HepG2 (cell line): Measurements from ENCODE around the gene COPZ2. TPM values are rescaled to one million over a fixed set of nuclear protein-coding genes. Genes with fewer than 3 reads are reported as not detected.

ENCODE experiments used
- ARID5B ChIP-seq: IDR thresholded peaks from 2 replicates; pipeline ENCODE4 v1.4.0; 2020; ENCODE audit warnings: mild to moderate bottlenecking, missing genetic modification reagents
- GABPB1 ChIP-seq: IDR thresholded peaks from 2 replicates; pipeline ENCODE4 v1.6.1; 2016; ENCODE audit warnings: mild to moderate bottlenecking, missing genetic modification reagents, moderate library complexity, missing compliant biosample characterization
- MEF2D ChIP-seq: sonication (generic); formaldehyde crosslinking; IDR thresholded peaks from 2 replicates; pipeline ENCODE4 v1.5.1; 2020; ENCODE audit warnings: mild to moderate bottlenecking, missing genetic modification reagents
- MLX ChIP-seq: IDR thresholded peaks from 2 replicates; pipeline ENCODE4 v1.6.1; 2016
- PBX3 ChIP-seq: sonication (generic); formaldehyde crosslinking; IDR thresholded peaks from 2 replicates; pipeline ENCODE4 v1.8.1; 2023; ENCODE audit warnings: missing genetic modification reagents, inconsistent platforms, borderline replicate concordance
- SMARCC2 ChIP-seq: fragments of 450-650 bp; IDR thresholded peaks from 2 replicates; pipeline ENCODE4 v1.6.1; 2017; ENCODE audit warnings: antibody characterized with exemption, mild to moderate bottlenecking
- ZBTB40 ChIP-seq, 2 experiments: fragments of 450-650 bp in 1 of 2; sonication (generic) in 1 of 2; formaldehyde crosslinking in 1 of 2; IDR thresholded peaks; 2 replicates each; pipeline versions ENCODE4 v1.6.1 to v1.8.0; 2016 to 2022; ENCODE audit warnings: antibody characterized with exemption in 1 of 2, mild to moderate bottlenecking in 1 of 2, missing genetic modification reagents in 1 of 2
- ZNF274 ChIP-seq: sonication (generic); formaldehyde crosslinking; IDR thresholded peaks from 2 replicates; pipeline ENCODE4 v1.5.1; 2020; ENCODE audit warnings: mild to moderate bottlenecking, missing genetic modification reagents
- ZNF367 ChIP-seq: sonication (generic); formaldehyde crosslinking; IDR thresholded peaks from 2 replicates; pipeline ENCODE4 v1.4.0; 2020; ENCODE audit warnings: missing genetic modification reagents, borderline replicate concordance
- ZNF552 ChIP-seq: sonication (generic); formaldehyde crosslinking; IDR thresholded peaks from 2 replicates; pipeline ENCODE4 v1.9.0; 2022; ENCODE audit warnings: missing genetic modification reagents, mild to moderate bottlenecking, borderline replicate concordance
- ZNF691 ChIP-seq: sonication (generic); formaldehyde crosslinking; IDR thresholded peaks from 2 replicates; pipeline ENCODE4 v1.4.0; 2020; ENCODE audit warnings: missing genetic modification reagents, low read depth, mild to moderate bottlenecking, borderline replicate concordance
- ZNF83 ChIP-seq: sonication (generic); formaldehyde crosslinking; IDR thresholded peaks from 2 replicates; pipeline ENCODE4 v1.4.0; 2020; ENCODE audit warnings: missing genetic modification reagents, mild to moderate bottlenecking, borderline replicate concordance
- polyA plus RNA-seq, 8 experiments: library from polyadenylated mRNA; depleted of rRNA in 3 of 8; stranded (reverse) in 7 of 8; unstranded in 1 of 8; fragments of >200 nt; fragmentation: Illumina TruSeq in 4 of 8; extraction: Trizol in 4 of 8; gene quantifications; 2 replicates each; pipeline versions ENCODE4 v1.2.1 to v1.2.3, GENCODE V29; 2011 to 2016; ENCODE audit warnings: low read depth in 4 of 8, missing spikeins in 1 of 8, mixed read lengths in 1 of 8; ENCODE audit not compliant: insufficient read depth in 1 of 8
- total RNA-seq, 5 experiments: library from RNA; depleted of rRNA; stranded (reverse); fragments of >200 nt; fragmentation: Illumina TruSeq; extraction: Trizol; gene quantifications; 2 replicates each; pipeline ENCODE4 v1.2.3, GENCODE V29; 2016; ENCODE audit warnings: low read depth in 1 of 5

Gene COPZ2
- total and polyA plus RNA-seq, 2 of the 13 experiments (the other 11 are each of a cell fraction or from before 2014, with no cell fraction given), result 0.61 to 1.5 TPM

GRCh38 chr17:48047741-48048383, 10.3 kb upstream of the COPZ2 start, which contains the start of gene NFE2L1 (continued):
- TF ChIP-seq GABPB1 (CRISPR knock-in tag) (peak; percentile 92; the same call in 1 of the 2 replicates), ZNF367 (CRISPR knock-in tag) (0 out of 2 replicates have a peak, but pooled peaks have one; percentile 81), MLX (no peak), SMARCC2 (no peak), ZNF552 (CRISPR knock-in tag) (0 out of 2 replicates have a peak, but pooled peaks have one; percentile 57), MEF2D (peak; percentile 82), PBX3 (CRISPR knock-in tag) (peak; percentile 92; the same call in 1 of the 2 replicates), ZBTB40 (IDR thresholded peaks at IDR 0.05) (no peak), ZBTB40 (CRISPR knock-in tag; IDR thresholded peaks at IDR 0.05) (peak; percentile 86; the same call in 1 of the 2 replicates), ZNF274 (CRISPR knock-in tag) (peak; percentile 73), ZNF691 (CRISPR knock-in tag) (peak; percentile 83; the same call in 1 of the 2 replicates), ZNF83 (no peak), ARID5B (no peak)
